ENCODE data around the gene MLPH. TPM values are rescaled to one million over a fixed set of nuclear protein-coding genes. Genes with fewer than 3 reads are reported as not detected.

The MLPH gene
- total RNA-seq, 3 donors from 2014 or later: 0.38 to 0.48 (median 0.47) TPM

- ATAC-seq: no peak
- H3K9me3 Mint-ChIP-seq: no peaks in the 10 kb centered on the region
- H3K36me3 Mint-ChIP-seq (ENCODE audit: insufficient read depth): no peaks in the 10 kb centered on the region
- DNase-seq: no peak
- no peak overlapping the region for H3K4me3 Mint-ChIP-seq
- H3K4me1 Mint-ChIP-seq (ENCODE audit: low read depth): no peaks in the 10 kb centered on the region
- H3K27me3 Mint-ChIP-seq (ENCODE audit: low read depth): no peaks in the 10 kb centered on the region
These were observed 37.6 kb downstream of the MLPH start for GRCh38 chr2:237524631-237525030.

- no peaks in the 10 kb centered on the region for H3K27me3 Mint-ChIP-seq (ENCODE audit: low read depth)
- no peaks in the 10 kb centered on the region for H3K36me3 Mint-ChIP-seq (ENCODE audit: insufficient read depth)
- H3K4me1 Mint-ChIP-seq (ENCODE audit: low read depth): no peaks in the 10 kb centered on the region
- ATAC-seq (no peak), DNase-seq (no peak)
- no peak overlapping the region for H3K4me3 Mint-ChIP-seq
- no peaks in the 10 kb centered on the region for H3K9me3 Mint-ChIP-seq
These were observed 38.6 kb downstream of the MLPH start for GRCh38 chr2:237525559-237526157.

- no peak for ATAC-seq
- no peaks in the 10 kb centered on the region for H3K36me3 Mint-ChIP-seq (ENCODE audit: insufficient read depth)
- no peaks in the 10 kb centered on the region for H3K9me3 Mint-ChIP-seq
- no peak for DNase-seq
- H3K27me3 Mint-ChIP-seq (ENCODE audit: low read depth): no peaks in the 10 kb centered on the region
- no peak overlapping the region for H3K4me3 Mint-ChIP-seq
- H3K4me1 Mint-ChIP-seq (ENCODE audit: low read depth): no peaks in the 10 kb centered on the region
These were observed 40.2 kb downstream of the MLPH start for GRCh38 chr2:237527233-237527632.

DNA sequence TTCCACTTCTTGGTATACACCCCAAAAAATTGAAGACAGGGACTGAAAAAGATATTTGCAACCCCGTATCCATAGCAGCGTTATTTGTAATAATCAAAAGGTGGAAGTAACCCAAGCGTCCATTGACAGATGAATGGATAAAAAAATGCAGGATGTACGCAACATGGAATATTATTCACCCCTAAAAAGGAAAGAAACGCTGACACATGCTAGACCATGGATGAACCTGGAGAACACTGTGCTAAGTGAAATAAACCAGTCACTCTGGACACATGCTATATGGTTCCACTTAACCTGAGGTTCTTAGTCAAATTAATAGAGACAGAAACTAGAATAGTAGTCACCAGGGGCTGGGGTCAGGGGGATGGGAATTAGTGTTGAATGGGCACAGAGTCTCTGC, 40.7 kb downstream of the MLPH start:
- Mint-ChIP-seq H3K36me3 (ENCODE audit: insufficient read depth) (no peaks in the 10 kb centered on the region), H3K4me1 (ENCODE audit: low read depth) (no peaks in the 10 kb centered on the region), H3K9me3 (no peaks in the 10 kb centered on the region), H3K27me3 (ENCODE audit: low read depth) (no peaks in the 10 kb centered on the region), H3K4me3 (no peak overlapping the region)
- ATAC-seq (no peak), DNase-seq (no peak)

DNA sequence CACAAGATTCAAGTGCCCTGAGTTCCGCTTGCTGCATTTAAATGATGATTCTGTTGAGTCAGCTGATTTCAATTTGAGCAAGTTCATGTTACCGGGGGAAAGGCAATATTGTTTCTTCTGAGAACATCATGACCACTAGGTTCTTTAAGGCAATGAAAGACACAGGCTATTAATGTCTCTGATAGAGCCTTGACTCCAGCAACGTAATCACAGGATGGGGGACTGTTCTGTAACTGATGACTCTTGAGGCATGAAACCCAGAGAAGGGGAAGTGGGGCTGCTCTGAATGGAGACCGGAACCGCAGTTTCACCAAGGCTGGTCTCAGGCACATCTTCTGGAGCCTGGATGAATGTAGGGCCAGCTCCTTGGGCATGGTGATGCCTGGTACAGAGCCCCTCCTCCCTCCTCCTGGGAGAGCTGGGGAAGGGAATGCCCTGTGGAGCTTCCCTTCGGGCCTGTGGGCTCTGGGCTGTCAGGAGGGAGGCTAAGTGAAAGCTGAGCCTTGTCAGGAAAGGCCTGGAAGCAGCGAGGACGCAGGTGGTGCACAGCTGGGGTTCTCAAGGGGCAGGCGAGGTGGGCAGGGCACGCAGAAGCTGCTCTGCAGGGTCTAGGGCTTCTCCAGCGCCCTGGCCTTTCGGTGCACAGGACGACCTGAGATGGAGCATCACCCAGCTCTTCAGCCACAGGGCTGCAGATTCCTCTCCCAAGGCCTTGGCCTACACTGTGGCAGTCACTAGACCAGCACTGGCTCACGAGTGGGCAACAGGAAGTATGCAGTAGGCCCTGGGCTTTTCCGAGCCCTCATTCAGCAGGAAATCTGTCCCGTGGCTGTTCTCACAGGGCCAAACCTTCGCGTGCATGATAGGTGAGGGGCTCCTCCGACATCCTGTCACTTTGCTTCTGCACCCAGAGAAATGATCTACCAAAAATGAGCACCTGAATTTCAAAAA, 42.7 kb downstream of the MLPH start:
- Mint-ChIP-seq H3K4me1 (ENCODE audit: low read depth) (no peaks in the 10 kb centered on the region), H3K4me3 (no peak overlapping the region), H3K9me3 (no peaks in the 10 kb centered on the region), H3K36me3 (ENCODE audit: insufficient read depth) (no peaks in the 10 kb centered on the region), H3K27me3 (ENCODE audit: low read depth) (no peaks in the 10 kb centered on the region)
- ATAC-seq (no peak), DNase-seq (no peak)

DNA sequence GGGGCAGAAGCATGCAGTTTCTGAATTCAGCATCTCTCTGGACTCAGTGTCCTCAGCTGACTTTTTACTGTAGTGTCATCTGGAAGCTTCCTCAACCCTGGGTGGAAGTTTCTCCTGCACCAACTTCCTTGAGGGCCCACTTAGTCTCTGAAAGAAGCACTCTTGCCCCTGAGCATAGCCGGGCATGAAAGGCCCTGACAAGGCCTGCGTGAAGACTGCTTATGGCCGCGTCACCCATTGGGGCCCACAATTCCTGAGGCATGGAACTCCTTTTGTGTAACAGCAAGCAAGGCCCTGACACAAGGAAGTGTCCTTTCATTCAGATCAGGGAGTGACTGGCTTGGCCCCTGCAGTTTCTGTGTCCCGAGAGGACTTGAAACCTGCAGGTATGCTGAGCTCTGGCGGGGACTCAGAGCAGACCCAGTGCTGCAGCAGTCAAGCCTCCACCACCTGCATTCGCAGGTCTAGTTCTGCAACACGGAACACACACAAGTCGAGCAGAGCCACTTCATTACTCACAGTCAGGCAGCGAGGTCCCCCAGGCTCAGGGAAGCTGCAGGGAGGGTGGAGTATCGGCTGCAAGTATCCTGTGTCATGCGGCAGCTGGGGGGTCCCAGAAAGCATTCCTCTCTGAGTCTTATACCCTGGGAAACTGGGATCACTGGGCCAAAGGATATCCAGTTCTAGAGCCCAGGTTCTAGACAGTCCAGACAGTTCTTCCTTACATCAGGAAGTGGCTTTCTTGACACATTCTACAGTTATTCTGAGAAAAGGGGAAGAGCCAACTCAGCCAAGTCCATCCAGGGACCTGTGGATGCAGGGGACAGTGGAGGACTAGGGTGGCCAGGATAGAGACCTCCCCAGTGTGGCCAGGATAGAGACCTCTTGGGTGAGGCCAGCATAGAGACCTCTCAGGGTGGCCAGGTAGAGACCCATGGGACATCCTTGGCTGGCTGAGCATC, 43.7 kb downstream of the MLPH start:
- no peaks in the 10 kb centered on the region for H3K4me1 Mint-ChIP-seq (ENCODE audit: low read depth)
- H3K27me3 Mint-ChIP-seq (ENCODE audit: low read depth): no peaks in the 10 kb centered on the region
- no peaks in the 10 kb centered on the region for H3K36me3 Mint-ChIP-seq (ENCODE audit: insufficient read depth)
- DNase-seq: no peak
- H3K9me3 Mint-ChIP-seq: no peaks in the 10 kb centered on the region
- H3K4me3 Mint-ChIP-seq: no peak overlapping the region
- no peak for ATAC-seq

- H3K4me1 Mint-ChIP-seq (ENCODE audit: low read depth): no peaks in the 10 kb centered on the region
- H3K9me3 Mint-ChIP-seq: no peaks in the 10 kb centered on the region
- no peak for DNase-seq
- ATAC-seq: no peak
- H3K36me3 Mint-ChIP-seq (ENCODE audit: insufficient read depth): no peaks in the 10 kb centered on the region
- H3K4me3 Mint-ChIP-seq: no peak overlapping the region
- H3K27me3 Mint-ChIP-seq (ENCODE audit: low read depth): no peaks in the 10 kb centered on the region
These were observed 45.1 kb downstream of the MLPH start for GRCh38 chr2:237532160-237532559.

DNA sequence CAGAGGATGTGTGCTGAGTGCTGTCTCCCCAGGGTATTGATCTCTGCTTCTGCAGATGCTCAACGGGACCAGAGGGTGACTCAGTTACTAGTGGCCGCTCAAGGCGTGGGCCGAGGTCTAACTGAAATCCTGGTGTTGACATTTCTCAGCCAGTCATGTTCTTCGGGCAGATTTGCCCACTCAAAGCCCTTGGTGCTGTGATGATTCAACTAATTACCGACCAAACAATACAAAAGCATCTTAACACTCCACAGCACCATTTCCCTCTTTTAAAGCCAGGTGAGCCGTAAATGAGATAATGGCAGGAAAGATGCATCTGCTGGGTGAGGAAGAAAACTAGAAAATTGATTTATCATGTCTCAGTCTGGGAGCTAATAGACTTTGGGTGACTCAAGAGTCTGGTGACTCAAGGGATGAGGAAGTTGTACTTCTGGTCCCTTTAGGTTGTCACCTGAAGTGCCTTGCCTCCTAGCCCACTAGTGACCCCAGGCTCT, 46.7 kb downstream of the MLPH start:
- no peak for ATAC-seq
- H3K27me3 Mint-ChIP-seq (ENCODE audit: low read depth): no peaks in the 10 kb centered on the region

DNA sequence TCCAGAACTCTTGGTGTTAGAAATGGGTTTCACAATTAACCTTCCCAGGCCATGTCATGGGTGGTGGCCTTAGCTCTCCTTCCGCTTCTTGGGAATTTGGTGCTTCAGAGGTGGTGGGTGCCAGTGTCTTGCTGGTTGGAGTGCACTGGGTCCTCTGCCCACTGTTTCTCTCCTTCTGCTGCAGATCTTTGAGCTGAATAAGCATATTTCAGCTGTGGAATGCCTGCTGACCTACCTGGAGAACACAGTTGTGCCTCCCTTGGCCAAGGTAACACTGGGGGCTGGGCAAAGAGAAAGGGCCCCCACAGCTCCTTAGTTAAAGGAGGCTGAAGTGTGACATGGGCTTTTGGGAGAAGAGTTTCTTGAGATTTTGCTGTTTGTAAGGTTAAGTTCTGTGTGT, 47.3 kb downstream of the MLPH start:
- H3K9me3 Mint-ChIP-seq: no peaks in the 10 kb centered on the region
- H3K4me1 Mint-ChIP-seq (ENCODE audit: low read depth): no peaks in the 10 kb centered on the region
- no peaks in the 10 kb centered on the region for H3K36me3 Mint-ChIP-seq (ENCODE audit: insufficient read depth)
- H3K27me3 Mint-ChIP-seq (ENCODE audit: low read depth): no peaks in the 10 kb centered on the region
- DNase-seq (no peak), ATAC-seq (no peak)
- H3K4me3 Mint-ChIP-seq: no peak overlapping the region

More for the DNA sequence above, 46.7 kb downstream of the MLPH start:
- H3K36me3 Mint-ChIP-seq (ENCODE audit: insufficient read depth): no peaks in the 10 kb centered on the region
- no peak overlapping the region for H3K4me3 Mint-ChIP-seq
- H3K9me3 Mint-ChIP-seq: no peaks in the 10 kb centered on the region
- no peak for DNase-seq
- no peaks in the 10 kb centered on the region for H3K4me1 Mint-ChIP-seq (ENCODE audit: low read depth)

GRCh38 chr2:237535385-237536082, 48.5 kb downstream of the MLPH start:
- no peaks in the 10 kb centered on the region for H3K4me1 Mint-ChIP-seq (ENCODE audit: low read depth)
- ATAC-seq (no peak), DNase-seq (no peak)
- no peak overlapping the region for H3K4me3 Mint-ChIP-seq
- H3K36me3 Mint-ChIP-seq (ENCODE audit: insufficient read depth): no peaks in the 10 kb centered on the region
- H3K9me3 Mint-ChIP-seq: no peaks in the 10 kb centered on the region
- H3K27me3 Mint-ChIP-seq (ENCODE audit: low read depth): peaks cover 2% of the 10 kb centered on the region

DNA sequence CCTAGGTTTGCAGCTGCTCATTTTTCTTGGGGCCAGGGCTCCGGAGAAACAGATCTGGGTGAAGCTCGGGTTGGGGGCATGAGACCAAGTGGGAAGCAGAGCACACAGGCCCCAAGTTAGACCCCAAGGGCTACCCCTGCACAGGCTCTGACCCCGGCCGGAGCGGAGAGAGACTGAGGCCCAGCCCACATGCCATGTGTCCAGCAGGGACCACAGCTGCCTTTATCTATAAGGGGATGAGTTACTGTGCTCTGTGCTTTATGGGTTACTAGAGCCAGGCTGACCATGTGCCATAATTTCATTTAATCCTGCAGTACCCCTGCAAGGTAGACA, 49.0 kb downstream of the MLPH start:
- ATAC-seq (no peak), DNase-seq (no peak)
- Mint-ChIP-seq H3K9me3 (no peaks in the 10 kb centered on the region), H3K36me3 (ENCODE audit: insufficient read depth) (no peaks in the 10 kb centered on the region), H3K4me3 (no peak overlapping the region), H3K4me1 (ENCODE audit: low read depth) (no peaks in the 10 kb centered on the region), H3K27me3 (ENCODE audit: low read depth) (peaks cover 2% of the 10 kb centered on the region)

DNA sequence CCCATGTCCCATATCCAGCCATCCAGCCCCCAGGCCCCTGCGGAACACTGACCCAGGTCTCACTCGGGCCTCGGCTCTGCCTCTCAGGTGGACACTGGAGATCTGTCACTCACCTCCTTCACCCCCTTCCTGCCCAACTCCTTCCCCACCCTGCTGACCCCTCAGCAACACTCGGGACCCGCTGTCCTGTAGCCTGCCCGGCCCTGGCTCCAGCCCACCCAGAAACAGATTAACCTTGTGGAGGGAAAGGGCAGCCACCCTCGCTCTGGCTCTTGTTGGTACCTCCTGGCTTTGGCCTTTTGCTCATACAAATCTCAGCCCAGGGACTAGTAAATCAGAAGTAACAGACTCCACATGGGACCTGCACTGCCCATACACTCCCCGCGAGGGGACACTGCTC, 49.6 kb downstream of the MLPH start:
- H3K36me3 Mint-ChIP-seq (ENCODE audit: insufficient read depth): no peaks in the 10 kb centered on the region
- H3K27me3 Mint-ChIP-seq (ENCODE audit: low read depth): peaks cover 2% of the 10 kb centered on the region
- no peak overlapping the region for H3K4me3 Mint-ChIP-seq
- H3K9me3 Mint-ChIP-seq: no peaks in the 10 kb centered on the region
- ATAC-seq (no peak), DNase-seq (no peak)
- H3K4me1 Mint-ChIP-seq (ENCODE audit: low read depth): no peaks in the 10 kb centered on the region

DNA sequence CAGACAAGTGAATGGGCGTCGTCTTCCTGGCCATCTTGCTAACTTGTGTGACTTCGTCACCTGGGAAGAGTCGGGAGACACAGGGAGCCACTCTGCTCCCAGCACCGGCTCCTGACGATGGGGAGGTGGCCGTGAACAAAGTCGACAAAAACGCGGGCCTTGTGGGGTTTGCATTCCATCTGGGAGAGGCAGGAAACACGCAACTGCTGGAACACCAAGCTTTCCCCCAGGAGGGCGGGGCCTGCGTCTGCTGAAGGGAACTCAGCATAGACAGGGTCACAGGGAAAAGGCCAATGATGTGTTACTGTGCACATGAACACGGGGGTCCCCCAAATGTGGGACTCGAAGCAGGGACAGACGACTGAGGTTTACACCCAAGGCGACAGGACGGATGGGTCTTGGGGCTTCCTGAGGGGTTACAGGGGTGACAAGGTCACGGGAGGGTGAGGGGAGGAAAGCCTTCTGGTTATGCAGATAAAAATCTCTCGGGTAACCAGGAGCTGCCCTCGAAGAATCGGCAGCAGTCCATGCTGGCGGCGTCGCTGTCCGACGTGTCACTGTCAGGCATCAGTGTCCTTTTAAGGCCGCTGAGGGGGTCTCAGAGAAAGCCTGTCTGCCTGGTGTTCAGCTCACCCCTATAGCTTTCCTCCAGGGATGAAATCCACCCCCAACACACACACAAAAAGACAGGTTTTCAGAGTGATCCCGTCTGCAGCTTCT, 51.1 kb downstream of the MLPH start:
- no peak for DNase-seq
- no peaks in the 10 kb centered on the region for H3K36me3 Mint-ChIP-seq (ENCODE audit: insufficient read depth)
- no peak for ATAC-seq

More for the DNA sequence above, 51.1 kb downstream of the MLPH start:
- Mint-ChIP-seq H3K9me3 (no peaks in the 10 kb centered on the region), H3K4me3 (no peak overlapping the region), H3K4me1 (ENCODE audit: low read depth) (no peaks in the 10 kb centered on the region), H3K27me3 (ENCODE audit: low read depth) (peaks cover 2% of the 10 kb centered on the region)
